Measurements from ENCODE around the gene OMG.
"Not testable (repeated sequence)": the region's sequence is repeated elsewhere in the genome, so short reads cannot be mapped to it uniquely, and the experiment has no call there.

The OMG gene, protein sequence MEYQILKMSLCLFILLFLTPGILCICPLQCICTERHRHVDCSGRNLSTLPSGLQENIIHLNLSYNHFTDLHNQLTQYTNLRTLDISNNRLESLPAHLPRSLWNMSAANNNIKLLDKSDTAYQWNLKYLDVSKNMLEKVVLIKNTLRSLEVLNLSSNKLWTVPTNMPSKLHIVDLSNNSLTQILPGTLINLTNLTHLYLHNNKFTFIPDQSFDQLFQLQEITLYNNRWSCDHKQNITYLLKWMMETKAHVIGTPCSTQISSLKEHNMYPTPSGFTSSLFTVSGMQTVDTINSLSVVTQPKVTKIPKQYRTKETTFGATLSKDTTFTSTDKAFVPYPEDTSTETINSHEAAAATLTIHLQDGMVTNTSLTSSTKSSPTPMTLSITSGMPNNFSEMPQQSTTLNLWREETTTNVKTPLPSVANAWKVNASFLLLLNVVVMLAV

GRCh38 chr17:31297090-31297489 is at the start of gene OMG:
OMG (minus strand) TSS chr17:31297239; CDS start chr17:31296331, 908 bp downstream.
- Histone ChIP-seq H3K27ac (ENCODE audit: low read depth, low read length, poor library complexity, severe bottlenecking) (no peak within 1 kb of the TSS), H3K36me3 (ENCODE audit: insufficient read depth, low read length) (no peaks in the 10 kb centered on the region), H3K4me3 (ENCODE audit: low read depth, low read length, poor library complexity, severe bottlenecking) (no peak within 1 kb of the TSS), H3K4me1 (ENCODE audit: insufficient read depth, low read length, severe bottlenecking) (no peaks in the 10 kb centered on the region), H4K20me1 (ENCODE audit: insufficient read depth, low read length) (no peaks in the 10 kb centered on the region), H3K79me2 (ENCODE audit: insufficient read depth, low read length) (no peaks in the 10 kb centered on the region), H3F3A (ENCODE audit: insufficient read depth, low read length) (0 out of 2 replicates have a peak, but pooled peaks cover 2% of the 10 kb centered on the region), H3K9ac (ENCODE audit: low read length) (no peak within 1 kb of the TSS), H2AFZ (ENCODE audit: low read length) (no peak within 1 kb of the TSS), H3K4me2 (ENCODE audit: low read length) (no peak within 1 kb of the TSS), H3K9me2 (ENCODE audit: low read depth, low read length) (no peaks in the 10 kb centered on the region), H3K27me3 (ENCODE audit: insufficient read depth, low read length) (no peaks in the 10 kb centered on the region), H3K9me3 (ENCODE audit: low read length) (no peaks in the 10 kb centered on the region)
- TF ChIP-seq CTCF (IDR thresholded peaks at IDR 0.05; ENCODE audit: low read length) (no peak), EZH2 (IDR thresholded peaks at IDR 0.05; ENCODE audit: borderline replicate concordance, low read length) (no peak)

- not testable (repeated sequence) for H2AFZ ChIP-seq (ENCODE audit: low read length); H3K9ac ChIP-seq (ENCODE audit: low read length); H3K4me2 ChIP-seq (ENCODE audit: low read length); H3K9me2 ChIP-seq (ENCODE audit: low read depth, low read length); H3K4me3 ChIP-seq (ENCODE audit: low read depth, low read length, poor library complexity, severe bottlenecking); H4K20me1 ChIP-seq (ENCODE audit: insufficient read depth, low read length); H3K79me2 ChIP-seq (ENCODE audit: insufficient read depth, low read length); H3F3A ChIP-seq (ENCODE audit: insufficient read depth, low read length); H3K9me3 ChIP-seq (ENCODE audit: low read length); H3K4me1 ChIP-seq (ENCODE audit: insufficient read depth, low read length, severe bottlenecking); H3K27me3 ChIP-seq (ENCODE audit: insufficient read depth, low read length); H3K27ac ChIP-seq (ENCODE audit: low read depth, low read length, poor library complexity, severe bottlenecking)
- peaks cover 36% of the 10 kb centered on the region for H3K36me3 ChIP-seq (ENCODE audit: insufficient read depth, low read length)
Observed at GRCh38 chr17:31345191-31345747, 48.2 kb upstream of the OMG start.

- peaks cover 31% of the 10 kb centered on the region for H3K36me3 ChIP-seq (ENCODE audit: insufficient read depth, low read length)
- H3K27ac ChIP-seq (ENCODE audit: low read depth, low read length, poor library complexity, severe bottlenecking), result no peak overlapping the region
- TF ChIP-seq EZH2 (IDR thresholded peaks at IDR 0.05; ENCODE audit: borderline replicate concordance, low read length) (no peak), CTCF (IDR thresholded peaks at IDR 0.05; ENCODE audit: low read length) (no peak)
Observed at GRCh38 chr17:31339906-31340661, 43.0 kb upstream of the OMG start.

More at GRCh38 chr17:31339906-31340661, 43.0 kb upstream of the OMG start:
- no peaks in the 10 kb centered on the region for H3K79me2 ChIP-seq (ENCODE audit: insufficient read depth, low read length)
- no peak overlapping the region for H3K4me2 ChIP-seq (ENCODE audit: low read length)
- H3K9me3 ChIP-seq (ENCODE audit: low read length), result no peaks in the 10 kb centered on the region
- H3K27me3 ChIP-seq (ENCODE audit: insufficient read depth, low read length), result no peaks in the 10 kb centered on the region
- no peak overlapping the region for H3K9ac ChIP-seq (ENCODE audit: low read length)
- H3F3A ChIP-seq (ENCODE audit: insufficient read depth, low read length), result no peaks in the 10 kb centered on the region
- no peak overlapping the region for H2AFZ ChIP-seq (ENCODE audit: low read length)
- no peak overlapping the region for H3K4me3 ChIP-seq (ENCODE audit: low read depth, low read length, poor library complexity, severe bottlenecking)
- H4K20me1 ChIP-seq (ENCODE audit: insufficient read depth, low read length), result no peaks in the 10 kb centered on the region
- no peaks in the 10 kb centered on the region for H3K4me1 ChIP-seq (ENCODE audit: insufficient read depth, low read length, severe bottlenecking)
- H3K9me2 ChIP-seq (ENCODE audit: low read depth, low read length), result no peaks in the 10 kb centered on the region

All from OCI-LY1 (cell line).